ENCODE data around the gene UCHL3.
"Not testable (repeated sequence)": the region's sequence is repeated elsewhere in the genome, so short reads cannot be mapped to it uniquely, and the experiment has no call there.

The UCHL3 gene

GRCh38 chr13:75518439-75519088, 31.0 kb upstream of the UCHL3 start:
- Histone ChIP-seq H2AFZ (ENCODE audit: low read length, unreplicated experiment) (no peak overlapping the region), H3K27me3 (ENCODE audit: insufficient read depth, low read length) (no peaks in the 10 kb centered on the region), H3K4me3 (ENCODE audit: low read depth, low read length) (no peak overlapping the region), H3K4me1 (ENCODE audit: control insufficient read depth, insufficient read depth, low read length, unreplicated experiment) (no peaks in the 10 kb centered on the region), H3K27ac (ENCODE audit: low read depth, low read length) (no peak overlapping the region), H3K79me2 (ENCODE audit: control insufficient read depth, insufficient read depth, low read length, unreplicated experiment) (no peaks in the 10 kb centered on the region), H3K36me3 (ENCODE audit: insufficient read depth, low read length) (no peaks in the 10 kb centered on the region)

- Histone ChIP-seq H3K4me1 (ENCODE audit: control insufficient read depth, insufficient read depth, low read length, unreplicated experiment) (no peaks in the 10 kb centered on the region), H3K79me2 (ENCODE audit: control insufficient read depth, insufficient read depth, low read length, unreplicated experiment) (no peaks in the 10 kb centered on the region), H3K36me3 (ENCODE audit: insufficient read depth, low read length) (no peaks in the 10 kb centered on the region; the same call in 1 of the 2 replicates), H2AFZ (ENCODE audit: low read length, unreplicated experiment) (no peak overlapping the region), H3K27ac (ENCODE audit: low read depth, low read length) (no peak overlapping the region), H3K4me3 (ENCODE audit: low read depth, low read length) (no peak overlapping the region), H3K27me3 (ENCODE audit: insufficient read depth, low read length) (no peaks in the 10 kb centered on the region)
Measured at GRCh38 chr13:75521956-75522355, 27.6 kb upstream of the UCHL3 start.

- Histone ChIP-seq H3K79me2 (ENCODE audit: control insufficient read depth, insufficient read depth, low read length, unreplicated experiment) (peaks cover 5% of the 10 kb centered on the region), H2AFZ (ENCODE audit: low read length, unreplicated experiment) (no peak overlapping the region), H3K36me3 (ENCODE audit: insufficient read depth, low read length) (peaks cover 10% of the 10 kb centered on the region; the same call in 1 of the 2 replicates), H3K4me3 (ENCODE audit: low read depth, low read length) (no peak overlapping the region), H3K27me3 (ENCODE audit: insufficient read depth, low read length) (no peaks in the 10 kb centered on the region), H3K27ac (ENCODE audit: low read depth, low read length) (no peak overlapping the region), H3K4me1 (ENCODE audit: control insufficient read depth, insufficient read depth, low read length, unreplicated experiment) (no peaks in the 10 kb centered on the region)
Measured at GRCh38 chr13:75530549-75530961, 19.0 kb upstream of the UCHL3 start.

- no peak overlapping the region for H2AFZ ChIP-seq (ENCODE audit: low read length, unreplicated experiment)
- peaks cover 10% of the 10 kb centered on the region; the same call in 1 of the 2 replicates for H3K36me3 ChIP-seq (ENCODE audit: insufficient read depth, low read length)
- peaks cover 7% of the 10 kb centered on the region for H3K4me1 ChIP-seq (ENCODE audit: control insufficient read depth, insufficient read depth, low read length, unreplicated experiment)
- H3K27me3 ChIP-seq (ENCODE audit: insufficient read depth, low read length) = no peaks in the 10 kb centered on the region
- no peak overlapping the region for H3K27ac ChIP-seq (ENCODE audit: low read depth, low read length)
- H3K4me3 ChIP-seq (ENCODE audit: low read depth, low read length) = no peak overlapping the region
- peaks cover 20% of the 10 kb centered on the region for H3K79me2 ChIP-seq (ENCODE audit: control insufficient read depth, insufficient read depth, low read length, unreplicated experiment)
Measured at GRCh38 chr13:75533861-75534260, 15.7 kb upstream of the UCHL3 start.

GRCh38 chr13:75537401-75538365, 11.9 kb upstream of the UCHL3 start, which contains the start of gene COMMD6:
Gene COMMD6, minus strand, starts transcription at chr13:75537841. Its CDS starts 36 bp downstream, at chr13:75537805.
- peak within 1 kb of the TSS; percentile 76 for H2AFZ ChIP-seq (ENCODE audit: low read length, unreplicated experiment)
- peaks cover 20% of the 10 kb centered on the region for H3K79me2 ChIP-seq (ENCODE audit: control insufficient read depth, insufficient read depth, low read length, unreplicated experiment)
- peak within 1 kb of the TSS; percentile 87 for H3K4me3 ChIP-seq (ENCODE audit: low read depth, low read length)
- H3K27ac ChIP-seq (ENCODE audit: low read depth, low read length) = peak within 1 kb of the TSS; percentile 67
- H3K27me3 ChIP-seq (ENCODE audit: insufficient read depth, low read length) = no peaks in the 10 kb centered on the region
- peaks cover 4% of the 10 kb centered on the region; the same call in 1 of the 2 replicates for H3K36me3 ChIP-seq (ENCODE audit: insufficient read depth, low read length)
- H3K4me1 ChIP-seq (ENCODE audit: control insufficient read depth, insufficient read depth, low read length, unreplicated experiment) = peaks cover 7% of the 10 kb centered on the region

- H3K79me2 ChIP-seq (ENCODE audit: control insufficient read depth, insufficient read depth, low read length, unreplicated experiment) = peaks cover 14% of the 10 kb centered on the region
Measured at GRCh38 chr13:75541287-75541686, 8.3 kb upstream of the UCHL3 start.

GRCh38 chr13:75541961-75542360, 7.6 kb upstream of the UCHL3 start:
- Histone ChIP-seq H3K4me1 (ENCODE audit: control insufficient read depth, insufficient read depth, low read length, unreplicated experiment) (peaks cover 11% of the 10 kb centered on the region), H3K4me3 (ENCODE audit: low read depth, low read length) (no peak overlapping the region), H3K27me3 (ENCODE audit: insufficient read depth, low read length) (no peaks in the 10 kb centered on the region), H3K36me3 (ENCODE audit: insufficient read depth, low read length) (no peaks in the 10 kb centered on the region), H3K79me2 (ENCODE audit: control insufficient read depth, insufficient read depth, low read length, unreplicated experiment) (peaks cover 7% of the 10 kb centered on the region), H2AFZ (ENCODE audit: low read length, unreplicated experiment) (no peak overlapping the region), H3K27ac (ENCODE audit: low read depth, low read length) (no peak overlapping the region)

More at GRCh38 chr13:75541287-75541686, 8.3 kb upstream of the UCHL3 start:
- no peaks in the 10 kb centered on the region for H3K27me3 ChIP-seq (ENCODE audit: insufficient read depth, low read length)
- H3K36me3 ChIP-seq (ENCODE audit: insufficient read depth, low read length) = no peaks in the 10 kb centered on the region
- no peak overlapping the region for H2AFZ ChIP-seq (ENCODE audit: low read length, unreplicated experiment)
- peaks cover 16% of the 10 kb centered on the region for H3K4me1 ChIP-seq (ENCODE audit: control insufficient read depth, insufficient read depth, low read length, unreplicated experiment)
- H3K4me3 ChIP-seq (ENCODE audit: low read depth, low read length) = no peak overlapping the region
- no peak overlapping the region for H3K27ac ChIP-seq (ENCODE audit: low read depth, low read length)

GRCh38 chr13:75544681-75545330, 4.8 kb upstream of the UCHL3 start:
- no peak overlapping the region for H2AFZ ChIP-seq (ENCODE audit: low read length, unreplicated experiment)
- peak overlapping the region; percentile 21; the same call in 1 of the 2 replicates for H3K27ac ChIP-seq (ENCODE audit: low read depth, low read length)
- H3K4me3 ChIP-seq (ENCODE audit: low read depth, low read length) = no peak overlapping the region
- no peaks in the 10 kb centered on the region for H3K36me3 ChIP-seq (ENCODE audit: insufficient read depth, low read length)
- no peaks in the 10 kb centered on the region for H3K79me2 ChIP-seq (ENCODE audit: control insufficient read depth, insufficient read depth, low read length, unreplicated experiment)
- peaks cover 21% of the 10 kb centered on the region for H3K4me1 ChIP-seq (ENCODE audit: control insufficient read depth, insufficient read depth, low read length, unreplicated experiment)
- H3K27me3 ChIP-seq (ENCODE audit: insufficient read depth, low read length) = no peaks in the 10 kb centered on the region

GRCh38 chr13:75545386-75545785, 4.2 kb upstream of the UCHL3 start:
- not testable (repeated sequence) for H3K27me3 ChIP-seq (ENCODE audit: insufficient read depth, low read length); H3K36me3 ChIP-seq (ENCODE audit: insufficient read depth, low read length); H3K79me2 ChIP-seq (ENCODE audit: control insufficient read depth, insufficient read depth, low read length, unreplicated experiment); H3K4me3 ChIP-seq (ENCODE audit: low read depth, low read length); H2AFZ ChIP-seq (ENCODE audit: low read length, unreplicated experiment)
- Histone ChIP-seq H3K27ac (ENCODE audit: low read depth, low read length) (peak overlapping the region; percentile 21; the same call in 1 of the 2 replicates), H3K4me1 (ENCODE audit: control insufficient read depth, insufficient read depth, low read length, unreplicated experiment) (peaks cover 21% of the 10 kb centered on the region)

- Histone ChIP-seq H2AFZ (ENCODE audit: low read length, unreplicated experiment) (no peak overlapping the region), H3K79me2 (ENCODE audit: control insufficient read depth, insufficient read depth, low read length, unreplicated experiment) (peaks cover 9% of the 10 kb centered on the region), H3K4me3 (ENCODE audit: low read depth, low read length) (no peak overlapping the region), H3K36me3 (ENCODE audit: insufficient read depth, low read length) (no peaks in the 10 kb centered on the region), H3K27ac (ENCODE audit: low read depth, low read length) (no peak overlapping the region), H3K4me1 (ENCODE audit: control insufficient read depth, insufficient read depth, low read length, unreplicated experiment) (peaks cover 27% of the 10 kb centered on the region), H3K27me3 (ENCODE audit: insufficient read depth, low read length) (no peaks in the 10 kb centered on the region)
Measured at GRCh38 chr13:75547917-75548316, 1.7 kb upstream of the UCHL3 start.

Data from ACC112 (cell line).